Activated naive CD4-positive, alpha-beta T cell (primary cell): ENCODE results near the gene LINC00632.

Experiments used
- DNase-seq, 4 experiments: peaks; one replicate each; lab custom pipeline; 2025; lab: John Stamatoyannopoulos, UW

The LINC00632 gene

GRCh38 chrX:140765043-140765784 is 55.7 kb downstream of the LINC00632 start:
- DNase-seq = no peak

- DNase-seq = peak in 2 of 4 experiments; percentile 4 to 18
These were observed 56.6 kb downstream of the LINC00632 start for GRCh38 chrX:140766024-140766611.

GRCh38 chrX:140767646-140768045 is 58.1 kb downstream of the LINC00632 start:
- DNase-seq = no peak

GRCh38 chrX:140775211-140775610 is 65.7 kb downstream of the LINC00632 start:
- no peak for DNase-seq

GRCh38 chrX:140776320-140776719 is 66.8 kb downstream of the LINC00632 start:
- DNase-seq = no peak

- no peak for DNase-seq
These were observed 85.1 kb downstream of the LINC00632 start for GRCh38 chrX:140794642-140795041.

GRCh38 chrX:140799216-140799615 is 89.7 kb downstream of the LINC00632 start:
- no peak for DNase-seq

GRCh38 chrX:140804292-140804691 is 94.7 kb downstream of the LINC00632 start:
- no peak for DNase-seq

- no peak for DNase-seq
These were observed 106.3 kb downstream of the LINC00632 start for GRCh38 chrX:140815868-140816267.

- no peak for DNase-seq
These were observed 108.4 kb downstream of the LINC00632 start for GRCh38 chrX:140817943-140818342.

- no peak for DNase-seq
These were observed 111.7 kb downstream of the LINC00632 start for GRCh38 chrX:140821280-140821679.

- no peak for DNase-seq
These were observed 112.6 kb downstream of the LINC00632 start for GRCh38 chrX:140822184-140822583.

- DNase-seq = no peak
These were observed 113.3 kb downstream of the LINC00632 start for GRCh38 chrX:140822861-140823260.

GRCh38 chrX:140836874-140837273 is 127.3 kb downstream of the LINC00632 start:
- DNase-seq = no peak
